ENCODE results near the gene ZNF598. TPM values are rescaled to one million over a fixed set of nuclear protein-coding genes. Genes with fewer than 3 reads are reported as not detected.

Gene ZNF598
- total and polyA plus RNA-seq, 2 of the 13 experiments (the other 11 are each of a cell fraction or from before 2014, with no cell fraction given) = 13.5 to 14.2 TPM

GRCh38 chr16:2047330-2048115 lies 37.9 kb upstream of the ZNF598 start, which contains the start of the genes NTHL1 and TSC2 (continued):
- TF ChIP-seq ZNF605 (CRISPR knock-in tag; IDR thresholded peaks at IDR 0.05) (peak; percentile 66; the same call in 1 of the 2 replicates), ZNF619 (CRISPR knock-in tag; IDR thresholded peaks at IDR 0.05) (no peak; the same call in none of the 2 replicates), ZNF570 (CRISPR knock-in tag; IDR thresholded peaks at IDR 0.05; ENCODE audit: borderline replicate concordance) (no peak), ZFP36L2 (CRISPR knock-in tag; IDR thresholded peaks at IDR 0.05) (no peak), ZKSCAN8 (CRISPR knock-in tag; IDR thresholded peaks at IDR 0.05; ENCODE audit: borderline replicate concordance) (peak; percentile 19; the same call in 1 of the 2 replicates), PHF5A (CRISPR knock-in tag; IDR thresholded peaks at IDR 0.05; ENCODE audit: low read depth, unreplicated experiment) (peak; percentile 25), ATAD3A (CRISPR knock-in tag; IDR thresholded peaks at IDR 0.05) (no peak), CREB3 (CRISPR knock-in tag; IDR thresholded peaks at IDR 0.05) (no peak), ZNF431 (CRISPR knock-in tag; IDR thresholded peaks at IDR 0.05; ENCODE audit: borderline replicate concordance, low read depth) (no peak), HIC2 (CRISPR knock-in tag; IDR thresholded peaks at IDR 0.05; ENCODE audit: low read depth) (peak; percentile 74; the same call in 1 of the 2 replicates), ZNF562 (CRISPR knock-in tag; IDR thresholded peaks at IDR 0.05; ENCODE audit: borderline replicate concordance) (no peak), SOX6 (IDR thresholded peaks at IDR 0.05) (no peak), SOX6 (CRISPR knock-in tag; IDR thresholded peaks at IDR 0.05) (peak; percentile 65)
- TF ChIP-seq, protein P1, sequence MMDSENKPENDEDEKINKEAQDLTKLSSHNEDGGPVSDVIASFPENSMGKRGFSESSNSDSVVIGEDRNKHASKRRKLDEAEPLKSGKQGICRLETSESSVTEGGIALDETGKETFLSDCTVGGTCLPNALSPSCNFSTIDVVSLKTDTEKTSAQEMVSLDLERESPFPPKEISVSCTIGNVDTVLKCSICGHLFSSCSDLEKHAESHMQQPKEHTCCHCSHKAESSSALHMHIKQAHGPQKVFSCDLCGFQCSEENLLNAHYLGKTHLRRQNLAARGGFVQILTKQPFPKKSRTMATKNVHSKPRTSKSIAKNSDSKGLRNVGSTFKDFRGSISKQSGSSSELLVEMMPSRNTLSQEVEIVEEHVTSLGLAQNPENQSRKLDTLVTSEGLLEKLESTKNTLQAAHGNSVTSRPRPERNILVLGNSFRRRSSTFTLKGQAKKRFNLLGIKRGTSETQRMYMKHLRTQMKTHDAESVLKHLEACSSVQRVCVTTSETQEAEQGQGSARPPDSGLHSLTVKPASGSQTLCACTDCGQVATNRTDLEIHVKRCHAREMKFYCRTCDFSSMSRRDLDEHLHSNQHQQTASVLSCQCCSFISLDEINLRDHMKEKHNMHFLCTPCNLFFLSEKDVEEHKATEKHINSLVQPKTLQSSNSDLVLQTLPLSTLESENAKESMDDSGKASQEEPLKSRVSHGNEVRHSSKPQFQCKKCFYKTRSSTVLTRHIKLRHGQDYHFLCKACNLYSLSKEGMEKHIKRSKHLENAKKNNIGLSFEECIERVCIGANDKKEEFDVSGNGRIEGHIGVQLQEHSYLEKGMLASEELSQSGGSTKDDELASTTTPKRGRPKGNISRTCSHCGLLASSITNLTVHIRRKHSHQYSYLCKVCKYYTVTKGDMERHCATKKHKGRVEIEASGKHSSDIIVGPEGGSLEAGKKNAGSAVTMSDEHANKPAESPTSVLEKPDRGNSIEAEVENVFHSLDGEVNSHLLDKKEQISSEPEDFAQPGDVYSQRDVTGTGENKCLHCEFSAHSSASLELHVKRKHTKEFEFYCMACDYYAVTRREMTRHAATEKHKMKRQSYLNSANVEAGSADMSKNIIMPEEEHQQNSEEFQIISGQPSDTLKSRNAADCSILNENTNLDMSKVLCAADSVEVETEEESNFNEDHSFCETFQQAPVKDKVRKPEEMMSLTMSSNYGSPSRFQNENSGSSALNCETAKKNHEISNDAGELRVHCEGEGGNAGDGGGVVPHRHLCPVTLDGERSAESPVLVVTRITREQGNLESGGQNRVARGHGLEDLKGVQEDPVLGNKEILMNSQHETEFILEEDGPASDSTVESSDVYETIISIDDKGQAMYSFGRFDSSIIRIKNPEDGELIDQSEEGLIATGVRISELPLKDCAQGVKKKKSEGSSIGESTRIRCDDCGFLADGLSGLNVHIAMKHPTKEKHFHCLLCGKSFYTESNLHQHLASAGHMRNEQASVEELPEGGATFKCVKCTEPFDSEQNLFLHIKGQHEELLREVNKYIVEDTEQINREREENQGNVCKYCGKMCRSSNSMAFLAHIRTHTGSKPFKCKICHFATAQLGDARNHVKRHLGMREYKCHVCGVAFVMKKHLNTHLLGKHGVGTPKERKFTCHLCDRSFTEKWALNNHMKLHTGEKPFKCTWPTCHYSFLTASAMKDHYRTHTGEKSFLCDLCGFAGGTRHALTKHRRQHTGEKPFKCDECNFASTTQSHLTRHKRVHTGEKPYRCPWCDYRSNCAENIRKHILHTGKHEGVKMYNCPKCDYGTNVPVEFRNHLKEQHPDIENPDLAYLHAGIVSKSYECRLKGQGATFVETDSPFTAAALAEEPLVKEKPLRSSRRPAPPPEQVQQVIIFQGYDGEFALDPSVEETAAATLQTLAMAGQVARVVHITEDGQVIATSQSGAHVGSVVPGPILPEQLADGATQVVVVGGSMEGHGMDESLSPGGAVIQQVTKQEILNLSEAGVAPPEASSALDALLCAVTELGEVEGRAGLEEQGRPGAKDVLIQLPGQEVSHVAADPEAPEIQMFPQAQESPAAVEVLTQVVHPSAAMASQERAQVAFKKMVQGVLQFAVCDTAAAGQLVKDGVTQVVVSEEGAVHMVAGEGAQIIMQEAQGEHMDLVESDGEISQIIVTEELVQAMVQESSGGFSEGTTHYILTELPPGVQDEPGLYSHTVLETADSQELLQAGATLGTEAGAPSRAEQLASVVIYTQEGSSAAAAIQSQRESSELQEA (CRISPR knock-in tag; IDR thresholded peaks at IDR 0.05; ENCODE audit: not compliant biosample characterization) = peak; percentile 8
- TF ChIP-seq, protein P2, sequence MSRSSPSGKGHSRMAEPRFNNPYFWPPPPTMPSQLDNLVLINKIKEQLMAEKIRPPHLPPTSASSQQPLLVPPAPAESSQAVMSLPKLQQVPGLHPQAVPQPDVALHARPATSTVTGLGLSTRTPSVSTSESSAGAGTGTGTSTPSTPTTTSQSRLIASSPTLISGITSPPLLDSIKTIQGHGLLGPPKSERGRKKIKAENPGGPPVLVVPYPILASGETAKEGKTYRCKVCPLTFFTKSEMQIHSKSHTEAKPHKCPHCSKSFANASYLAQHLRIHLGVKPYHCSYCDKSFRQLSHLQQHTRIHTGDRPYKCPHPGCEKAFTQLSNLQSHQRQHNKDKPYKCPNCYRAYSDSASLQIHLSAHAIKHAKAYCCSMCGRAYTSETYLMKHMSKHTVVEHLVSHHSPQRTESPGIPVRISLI (CRISPR knock-in tag; IDR thresholded peaks at IDR 0.05; ENCODE audit: borderline replicate concordance) = no peak; the same call in 1 of the 2 replicates

All from HepG2 (cell line).